Central memory CD8-positive, alpha-beta T cell (primary cell): ENCODE measurements around the gene GBF1.

ENCODE experiments used
- ATAC-seq: fragments of 150-1000 bp; cut with Tn5 transposase; replicated peaks from 2 replicates; pipeline ENCODE4 v1.10.0; 2022; ENCODE audit warnings: mild to moderate bottlenecking, moderate FRiP score, moderate number of reproducible peaks; ENCODE audit not compliant: poor library complexity, severe bottlenecking; ENCODE audit errors: extremely low read depth
- DNase-seq, 2 donors: peaks; one replicate each; pipeline ENCODE4 v3.0.0; 2021; ENCODE audit warnings: low spot score in 2 of 2
- H3K27ac Mint-ChIP-seq: one replicate; pipeline ENCODE4 v1.8.0; 2022; ENCODE audit warnings: low read depth, mild to moderate bottlenecking, moderate library complexity, mixed read lengths
- H3K27me3 Mint-ChIP-seq: one replicate; pipeline ENCODE4 v1.8.0; 2022; ENCODE audit warnings: mixed read lengths
- H3K36me3 Mint-ChIP-seq: one replicate; pipeline ENCODE4 v1.8.0; 2022; ENCODE audit warnings: mild to moderate bottlenecking, moderate library complexity, mixed read lengths; ENCODE audit not compliant: insufficient read depth
- H3K4me1 Mint-ChIP-seq: one replicate; pipeline ENCODE4 v1.8.0; 2022; ENCODE audit warnings: mixed read lengths
- H3K4me3 Mint-ChIP-seq: one replicate; pipeline ENCODE4 v1.8.0; 2022; ENCODE audit warnings: mild to moderate bottlenecking, moderate library complexity, mixed read lengths
- H3K9me3 Mint-ChIP-seq: one replicate; pipeline ENCODE4 v1.8.0; 2022; ENCODE audit warnings: mixed read lengths

Gene GBF1

DNA sequence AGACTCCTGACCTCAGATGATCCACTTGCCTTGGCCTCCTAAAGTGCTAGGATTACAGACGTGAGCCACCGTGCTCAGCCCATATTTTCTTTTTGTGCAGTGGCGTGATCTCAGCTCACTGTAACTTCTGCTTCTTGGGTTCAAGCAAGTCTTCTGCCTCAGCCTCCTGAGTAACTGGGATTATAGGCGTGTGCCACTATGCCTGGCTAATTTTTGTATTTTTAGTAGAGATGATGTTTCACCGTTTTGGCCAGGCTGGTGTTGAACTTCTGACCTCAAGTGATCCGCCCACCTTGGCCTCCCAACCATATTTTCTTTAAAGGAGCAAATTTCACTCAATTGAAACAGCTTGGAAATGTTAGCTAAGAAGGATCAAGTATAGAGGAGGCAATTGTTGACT is 16.5 kb downstream of the GBF1 start:
- Mint-ChIP-seq H3K36me3 (peaks cover 29% of the 10 kb centered on the region), H3K4me3 (no peak overlapping the region), H3K4me1 (peaks cover 32% of the 10 kb centered on the region), H3K27ac (no peak overlapping the region), H3K9me3 (no peaks in the 10 kb centered on the region), H3K27me3 (no peaks in the 10 kb centered on the region)
- no peak for DNase-seq
- ATAC-seq, result no peak

DNA sequence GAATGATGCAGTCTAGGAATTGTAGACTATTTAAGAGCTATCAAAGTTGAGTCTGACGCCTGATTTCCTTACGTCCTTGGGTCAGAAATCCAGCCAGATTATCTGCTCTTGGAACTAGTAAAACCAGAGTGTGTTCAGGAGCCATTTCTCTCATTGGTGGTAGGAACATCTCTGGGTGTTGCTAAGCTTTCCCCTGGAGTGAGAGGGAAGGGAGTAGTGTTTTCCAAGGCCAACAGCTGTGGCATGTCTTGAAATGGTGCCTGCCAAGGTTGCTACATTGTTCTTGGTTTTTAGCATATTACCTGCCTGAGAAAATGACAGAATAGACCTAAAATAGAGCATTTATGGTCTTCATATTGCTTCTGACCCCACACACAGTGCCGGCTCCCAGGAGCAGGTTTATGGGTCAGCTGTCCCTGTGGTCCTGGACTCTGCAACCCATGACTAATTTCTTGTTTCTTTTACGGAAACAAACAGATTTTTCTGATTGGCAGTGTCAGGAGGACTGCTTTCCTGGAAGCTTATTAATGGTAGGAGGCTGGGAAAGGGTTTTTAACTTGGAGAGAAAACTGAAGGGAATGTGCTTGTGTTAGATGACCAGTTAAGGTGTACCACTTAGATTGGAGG is 17.5 kb downstream of the GBF1 start:
- H3K9me3 Mint-ChIP-seq, result no peaks in the 10 kb centered on the region
- ATAC-seq (no peak), DNase-seq (no peak)
- H3K36me3 Mint-ChIP-seq, result peaks cover 29% of the 10 kb centered on the region
- no peaks in the 10 kb centered on the region for H3K27me3 Mint-ChIP-seq
- no peak overlapping the region for H3K27ac Mint-ChIP-seq
- peaks cover 41% of the 10 kb centered on the region for H3K4me1 Mint-ChIP-seq
- H3K4me3 Mint-ChIP-seq, result no peak overlapping the region

DNA sequence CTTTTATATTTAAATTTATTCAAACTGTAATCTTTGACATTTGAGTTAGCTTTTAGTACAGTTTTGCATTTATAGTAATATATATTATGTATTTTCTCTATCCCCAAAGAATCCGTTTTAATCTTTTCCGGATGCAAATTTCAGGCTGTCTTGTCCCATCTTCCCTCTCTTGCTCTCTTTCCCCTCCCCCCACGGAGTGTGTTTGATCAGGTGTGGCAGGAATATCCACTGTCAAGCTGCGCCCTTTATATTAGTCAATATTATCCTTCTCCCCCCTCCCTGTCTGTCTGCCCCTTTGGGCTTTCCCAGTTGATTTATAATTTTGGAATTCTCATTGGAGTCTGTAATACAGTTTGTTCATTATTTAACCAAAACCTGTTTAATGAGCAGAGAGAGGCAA is 19.0 kb downstream of the GBF1 start:
- Mint-ChIP-seq H3K27ac (peak overlapping the region; percentile 3), H3K36me3 (peaks cover 31% of the 10 kb centered on the region)

DNA sequence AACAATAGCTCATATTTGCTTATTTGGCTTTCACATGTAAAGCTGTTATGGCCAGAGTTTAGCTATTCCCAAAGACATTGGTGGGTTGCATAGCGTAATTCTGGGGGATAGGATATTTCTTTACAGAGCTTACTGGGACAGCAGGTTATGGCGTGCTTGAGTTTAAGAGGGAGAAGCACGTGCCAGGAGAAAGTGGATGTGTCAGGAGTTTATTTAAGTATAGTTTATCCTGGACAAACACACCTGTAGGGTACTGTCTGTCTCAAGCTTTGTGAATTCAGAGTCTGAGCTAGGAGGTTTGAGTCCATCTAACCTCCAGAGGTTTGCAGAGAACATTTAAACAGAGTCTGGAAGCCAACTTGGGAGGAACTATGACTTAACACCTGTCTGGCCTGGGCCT is 21.3 kb downstream of the GBF1 start:
- Mint-ChIP-seq H3K36me3 (peaks cover 16% of the 10 kb centered on the region), H3K4me1 (peaks cover 64% of the 10 kb centered on the region), H3K27me3 (no peaks in the 10 kb centered on the region), H3K4me3 (no peak overlapping the region), H3K9me3 (no peaks in the 10 kb centered on the region), H3K27ac (no peak overlapping the region)
- DNase-seq (no peak), ATAC-seq (no peak)

More for the DNA sequence above, 19.0 kb downstream of the GBF1 start:
- Mint-ChIP-seq H3K27me3 (no peaks in the 10 kb centered on the region), H3K4me1 (peaks cover 56% of the 10 kb centered on the region), H3K4me3 (no peak overlapping the region), H3K9me3 (no peaks in the 10 kb centered on the region)
- ATAC-seq (no peak), DNase-seq (no peak)

DNA sequence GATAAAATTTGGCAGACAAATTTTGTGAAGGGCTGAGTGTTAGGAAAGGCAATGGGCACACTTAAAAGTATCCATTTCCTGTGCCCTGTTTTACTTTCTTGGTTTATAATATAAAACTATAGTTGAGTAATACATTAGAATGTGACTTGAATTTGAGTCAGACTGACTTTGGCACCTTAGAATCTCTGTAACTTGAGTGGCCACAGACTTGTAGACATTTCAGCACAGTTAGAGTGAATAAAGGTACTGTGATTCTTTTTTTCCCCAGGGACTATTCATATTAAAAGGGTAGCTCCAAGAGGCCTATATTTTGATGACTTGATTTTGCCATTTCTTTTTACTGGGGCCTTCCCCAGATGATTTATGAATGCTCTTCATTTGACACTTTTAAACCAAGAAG is 22.4 kb downstream of the GBF1 start:
- no peak for ATAC-seq
- H3K4me1 Mint-ChIP-seq, result peaks cover 62% of the 10 kb centered on the region
- H3K27me3 Mint-ChIP-seq, result no peaks in the 10 kb centered on the region
- H3K27ac Mint-ChIP-seq, result peak overlapping the region; percentile 19
- H3K9me3 Mint-ChIP-seq, result no peaks in the 10 kb centered on the region
- H3K4me3 Mint-ChIP-seq, result no peak overlapping the region
- peaks cover 10% of the 10 kb centered on the region for H3K36me3 Mint-ChIP-seq
- no peak for DNase-seq

DNA sequence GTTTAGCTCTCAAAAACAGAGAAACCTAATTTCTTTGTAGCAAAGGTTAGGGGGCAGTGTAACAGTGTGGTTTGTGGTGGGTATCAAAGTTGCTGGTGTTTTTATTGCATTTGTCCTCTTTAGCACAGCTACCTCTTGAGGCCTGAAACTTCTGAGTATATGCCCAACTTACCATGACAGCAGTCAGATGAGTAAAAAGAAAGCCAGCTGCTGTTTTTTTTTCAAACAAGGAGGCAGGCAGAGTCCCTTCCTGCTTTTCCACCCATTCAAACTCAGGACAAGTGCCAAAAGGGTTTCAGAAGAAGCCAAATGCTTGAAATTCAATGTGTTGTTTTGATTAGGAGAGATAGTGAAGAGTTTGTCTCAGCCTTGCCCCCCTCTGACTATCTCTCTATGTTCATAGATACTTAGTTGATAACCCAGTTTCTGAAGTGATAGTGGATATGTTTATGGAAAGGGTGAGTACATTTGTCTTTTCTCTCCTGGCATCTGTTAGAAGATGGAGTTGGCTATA is 23.1 kb downstream of the GBF1 start:
- no peaks in the 10 kb centered on the region for H3K27me3 Mint-ChIP-seq
- peak overlapping the region; percentile 19 for H3K27ac Mint-ChIP-seq
- peaks cover 58% of the 10 kb centered on the region for H3K4me1 Mint-ChIP-seq
- ATAC-seq (no peak), DNase-seq (no peak)
- no peaks in the 10 kb centered on the region for H3K9me3 Mint-ChIP-seq
- H3K4me3 Mint-ChIP-seq, result no peak overlapping the region
- peaks cover 6% of the 10 kb centered on the region for H3K36me3 Mint-ChIP-seq

DNA sequence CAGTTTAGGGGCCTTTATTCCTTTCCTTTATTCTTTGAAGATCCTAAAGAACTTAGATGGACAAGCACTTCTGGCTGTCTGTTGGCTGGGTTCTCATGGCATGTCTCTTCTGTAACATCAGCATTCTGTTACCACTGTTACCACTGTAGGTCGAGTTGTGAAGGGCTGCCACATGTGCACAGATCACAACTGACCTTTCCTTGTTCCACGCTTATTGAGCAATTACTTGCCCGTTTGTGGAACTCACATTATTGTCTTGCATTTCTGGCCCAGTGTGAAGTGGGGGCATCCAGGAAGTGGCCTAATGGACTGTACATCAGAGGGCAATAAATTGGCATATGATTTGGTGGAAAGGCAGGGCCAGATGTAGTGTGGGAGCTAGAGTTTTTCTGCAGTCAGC is 23.7 kb downstream of the GBF1 start:
- Mint-ChIP-seq H3K9me3 (no peaks in the 10 kb centered on the region), H3K27ac (peak overlapping the region; percentile 19), H3K4me1 (peaks cover 58% of the 10 kb centered on the region), H3K36me3 (peaks cover 6% of the 10 kb centered on the region), H3K27me3 (no peaks in the 10 kb centered on the region), H3K4me3 (no peak overlapping the region)
- no peak for ATAC-seq
- DNase-seq, result no peak

DNA sequence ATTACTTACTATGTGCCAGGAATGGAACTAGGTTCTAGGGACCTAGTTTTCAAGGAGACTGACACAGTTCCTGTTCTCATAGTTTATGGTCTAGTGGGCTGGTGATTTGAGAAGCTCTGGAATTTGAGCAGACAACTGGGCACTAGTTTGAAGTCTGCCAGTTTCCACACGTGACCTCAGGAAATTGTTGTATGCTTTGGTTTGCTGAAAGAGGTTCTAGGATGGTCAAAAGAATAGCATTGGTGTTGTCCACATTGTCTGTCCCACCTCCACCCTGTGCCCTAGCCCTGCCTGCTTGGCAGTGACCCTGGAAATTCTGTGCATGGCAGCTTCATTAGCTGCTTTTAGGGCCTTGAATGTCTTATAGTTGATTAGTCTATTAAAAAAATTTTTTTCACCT is 28.7 kb downstream of the GBF1 start:
- Mint-ChIP-seq H3K27ac (no peak overlapping the region), H3K4me3 (no peak overlapping the region), H3K36me3 (peaks cover 8% of the 10 kb centered on the region), H3K4me1 (peaks cover 27% of the 10 kb centered on the region), H3K27me3 (no peaks in the 10 kb centered on the region), H3K9me3 (no peaks in the 10 kb centered on the region)
- ATAC-seq (no peak), DNase-seq (no peak)

DNA sequence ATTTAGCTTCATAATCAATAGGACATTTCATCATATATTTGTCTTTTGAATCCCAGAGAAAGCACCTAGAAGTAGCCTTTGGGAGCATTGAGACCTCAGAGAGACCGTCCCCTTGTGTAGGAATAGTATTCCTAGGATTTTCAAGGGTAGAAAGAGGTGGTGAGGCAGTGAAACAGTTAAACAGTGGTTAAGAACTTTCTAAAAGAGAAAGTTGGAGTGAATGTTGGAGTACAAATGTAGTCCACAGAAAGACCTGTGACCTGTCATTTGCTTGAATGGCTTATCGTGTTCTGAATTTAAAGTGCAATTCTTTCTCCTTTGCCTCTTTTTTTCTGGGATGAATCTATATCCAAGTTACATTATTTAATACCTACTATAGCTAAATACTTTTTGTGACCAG is 30.0 kb downstream of the GBF1 start:
- Mint-ChIP-seq H3K36me3 (peaks cover 7% of the 10 kb centered on the region), H3K27ac (no peak overlapping the region), H3K9me3 (no peaks in the 10 kb centered on the region), H3K4me3 (no peak overlapping the region), H3K4me1 (peaks cover 30% of the 10 kb centered on the region), H3K27me3 (no peaks in the 10 kb centered on the region)
- no peak for ATAC-seq
- no peak for DNase-seq

DNA sequence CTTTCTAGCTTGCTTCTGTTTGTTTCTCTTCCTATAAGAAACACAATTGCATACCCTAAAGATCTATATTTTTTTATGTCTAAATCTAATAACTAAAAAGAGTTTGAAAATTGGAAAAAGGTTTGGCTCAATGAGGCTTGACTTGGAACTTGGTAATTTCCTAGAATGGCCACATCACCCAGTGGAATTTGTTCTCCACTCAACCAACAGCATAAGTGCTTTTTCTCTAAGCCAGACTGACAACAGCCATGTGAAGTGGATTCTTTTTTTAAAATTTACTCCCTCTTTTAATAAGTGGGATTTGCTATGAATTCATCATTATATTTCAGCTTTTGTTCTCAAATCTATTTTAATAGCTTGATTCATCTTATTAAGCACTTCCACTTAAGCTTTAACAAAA is 33.8 kb downstream of the GBF1 start:
- Mint-ChIP-seq H3K27me3 (no peaks in the 10 kb centered on the region), H3K4me3 (no peak overlapping the region), H3K9me3 (no peaks in the 10 kb centered on the region), H3K36me3 (peaks cover 10% of the 10 kb centered on the region), H3K27ac (no peak overlapping the region), H3K4me1 (peaks cover 38% of the 10 kb centered on the region)
- ATAC-seq (no peak), DNase-seq (no peak)

DNA sequence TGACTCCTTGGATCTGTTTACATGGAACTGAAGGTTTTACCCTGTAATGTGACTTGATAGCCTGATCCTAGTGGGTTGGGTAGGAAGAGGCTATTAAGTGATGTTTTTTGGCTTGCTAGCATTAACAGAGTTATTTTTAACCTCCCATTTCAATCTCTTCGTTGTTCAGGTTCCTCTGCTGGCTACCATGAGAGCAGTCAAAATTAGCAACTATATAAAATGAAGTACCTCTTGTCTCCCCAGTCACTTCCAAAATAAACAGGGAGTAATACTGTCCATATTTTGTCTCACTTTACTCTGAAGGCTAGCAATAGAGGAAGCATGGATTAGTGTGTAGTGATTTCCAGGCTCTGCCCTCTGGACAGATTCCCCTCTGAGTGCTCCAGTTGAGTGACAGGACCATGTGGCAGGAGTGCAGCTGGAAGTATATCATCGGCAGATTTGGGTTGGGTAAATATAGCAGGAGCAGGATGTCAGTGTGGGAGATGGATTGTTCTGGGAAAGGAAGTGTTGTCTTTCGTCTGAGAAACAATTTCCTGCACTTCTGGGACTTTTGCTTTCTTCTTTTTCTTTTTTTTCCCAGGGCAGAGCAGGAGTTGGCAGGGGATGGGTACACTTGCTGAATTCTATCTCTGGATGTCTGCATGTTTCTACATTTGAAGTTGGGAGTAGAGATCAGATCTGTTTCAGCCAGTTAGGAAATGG is 35.2 kb downstream of the GBF1 start:
- ATAC-seq (no peak), DNase-seq (no peak)
- Mint-ChIP-seq H3K4me1 (peaks cover 44% of the 10 kb centered on the region), H3K27ac (peak overlapping the region; percentile 4), H3K27me3 (no peaks in the 10 kb centered on the region), H3K4me3 (no peak overlapping the region), H3K9me3 (no peaks in the 10 kb centered on the region), H3K36me3 (peaks cover 16% of the 10 kb centered on the region)

DNA sequence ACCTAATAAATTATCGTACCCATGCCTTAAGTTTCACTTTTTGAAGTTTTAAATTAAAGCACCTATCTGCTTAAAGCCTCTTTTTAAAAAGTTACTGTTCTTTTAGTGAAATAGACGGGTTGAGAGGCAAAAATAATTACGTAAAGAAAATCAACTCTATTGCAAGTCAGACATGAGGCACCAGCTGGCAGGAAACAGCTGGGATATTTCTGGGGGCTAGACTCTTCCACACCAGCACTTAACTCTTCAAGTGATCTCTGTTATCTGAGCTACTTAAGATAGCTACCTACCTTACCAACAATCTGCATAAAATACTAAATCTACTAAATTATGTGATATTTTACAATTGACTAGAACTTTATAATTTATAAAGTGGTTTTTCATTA is 35.8 kb downstream of the GBF1 start:
- H3K4me1 Mint-ChIP-seq, result peaks cover 47% of the 10 kb centered on the region
- no peak overlapping the region for H3K4me3 Mint-ChIP-seq
- no peak overlapping the region for H3K27ac Mint-ChIP-seq
- H3K27me3 Mint-ChIP-seq, result no peaks in the 10 kb centered on the region
- no peaks in the 10 kb centered on the region for H3K9me3 Mint-ChIP-seq
- ATAC-seq (no peak), DNase-seq (no peak)
- peaks cover 17% of the 10 kb centered on the region for H3K36me3 Mint-ChIP-seq

DNA sequence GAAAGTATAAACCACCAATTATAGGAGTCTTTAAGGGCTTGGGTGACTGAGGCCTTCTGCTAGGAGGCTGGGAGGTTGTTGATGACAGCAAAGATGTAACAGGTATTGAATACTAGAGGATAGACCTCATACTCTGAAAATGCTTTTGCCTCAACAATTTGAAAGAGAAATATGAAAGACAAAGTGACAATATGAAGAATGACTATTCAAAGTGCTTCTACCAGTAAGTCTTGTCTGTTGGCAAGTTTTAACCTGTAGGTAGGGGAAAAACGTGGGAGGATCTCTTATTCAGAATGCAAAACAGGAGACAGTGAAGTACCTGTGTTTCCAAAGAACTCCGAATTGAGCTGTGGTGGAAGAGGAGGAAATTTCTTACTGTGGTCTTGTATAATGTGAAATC is 38.2 kb downstream of the GBF1 start:
- Mint-ChIP-seq H3K4me3 (no peak overlapping the region), H3K27me3 (no peaks in the 10 kb centered on the region), H3K36me3 (peaks cover 19% of the 10 kb centered on the region), H3K4me1 (peaks cover 41% of the 10 kb centered on the region), H3K9me3 (no peaks in the 10 kb centered on the region), H3K27ac (peak overlapping the region; percentile 47)
- ATAC-seq (no peak), DNase-seq (no peak)
